Diencephalon (tissue), 1 donor: ENCODE data around the gene GPHN. TPM values are rescaled to one million over a fixed set of nuclear protein-coding genes. Genes with fewer than 3 reads are reported as not detected.

Source experiments
- total RNA-seq: library from RNA; depleted of rRNA; stranded (reverse); fragments of >200 nt; gene quantifications from one replicate; pipeline ENCODE4 v1.2.3, GENCODE V29; 2014

GPHN gene
- 100 TPM for total RNA-seq

GRCh38 chr14:66507722-66508546, at the start of gene GPHN:
Gene GPHN (plus strand): TSS chr14:66508147.

GRCh38 chr14:66485910-66486421, 22.0 kb upstream of the GPHN start, which contains the start of gene CCDC196:
Gene CCDC196 (plus strand): TSS chr14:66486371. CDS start chr14:66486503, 132 bp downstream.

Other genes with a start within 250 kb of the GPHN start
- not detected for gene CCDC196, start 21.8 kb upstream of the GPHN start, total RNA-seq